Naive B cell (primary cell): Measurements from ENCODE around the gene TLCD4. TPM values are rescaled to one million over a fixed set of nuclear protein-coding genes. Genes with fewer than 3 reads are reported as not detected.
"Not testable (repeated sequence)": the region's sequence is repeated elsewhere in the genome, so short reads cannot be mapped to it uniquely, and the experiment has no call there.

ENCODE experiments used
- ATAC-seq, 2 donors: fragments of 150-1000 bp; cut with Tn5 transposase; 2 replicates each; pipeline ENCODE4 v1.10.0; 2021; ENCODE audit warnings: low read depth in 2 of 2, mild to moderate bottlenecking in 2 of 2, moderate library complexity in 2 of 2
- DNase-seq: peaks from one replicate; pipeline ENCODE4 v3.0.0; 2022
- H3K27ac Mint-ChIP-seq, 6 donors: one replicate each; pipeline ENCODE4 v1.8.0; 2020 to 2022; ENCODE audit warnings: mild to moderate bottlenecking in 6 of 6, mixed read lengths in 6 of 6, moderate library complexity in 5 of 6, inconsistent platforms in 2 of 6
- H3K27me3 Mint-ChIP-seq, 3 donors: one replicate each; pipeline ENCODE4 v1.8.0; 2021 to 2022; ENCODE audit warnings: mixed read lengths in 3 of 3, mild to moderate bottlenecking in 1 of 3
- H3K36me3 Mint-ChIP-seq, 2 donors: one replicate each; pipeline ENCODE4 v1.8.0; 2020 to 2022; ENCODE audit warnings: mixed read lengths in 2 of 2, inconsistent platforms in 1 of 2, mild to moderate bottlenecking in 1 of 2
- H3K4me1 Mint-ChIP-seq, 3 donors: one replicate each; pipeline ENCODE4 v1.8.0; 2020 to 2022; ENCODE audit warnings: mixed read lengths in 3 of 3, inconsistent platforms in 1 of 3, mild to moderate bottlenecking in 1 of 3, moderate library complexity in 1 of 3
- H3K4me3 Mint-ChIP-seq, 8 donors: one replicate each; pipeline ENCODE4 v1.8.0; 2020 to 2022; ENCODE audit warnings: mild to moderate bottlenecking in 8 of 8, mixed read lengths in 8 of 8, moderate library complexity in 8 of 8, inconsistent platforms in 2 of 8
- H3K9me3 Mint-ChIP-seq, 7 donors: one replicate each; pipeline ENCODE4 v1.8.0; 2020 to 2022; ENCODE audit warnings: mixed read lengths in 7 of 7, mild to moderate bottlenecking in 5 of 7, inconsistent platforms in 2 of 7, moderate library complexity in 1 of 7
- polyA plus RNA-seq, 6 donors: library from polyadenylated mRNA; unstranded; fragments of 300-500 nt; fragmentation: Illumina TruSeq; gene quantifications; one replicate each; pipeline ENCODE4 v1.2.3, GENCODE V29; 2021; ENCODE audit warnings: low read depth in 6 of 6

TLCD4 gene
- polyA plus RNA-seq, 6 donors from 2014 or later = 0.08 to 1.9 (median 1.2) TPM

- Mint-ChIP-seq H3K4me1 (no peaks in the 10 kb centered on the region), H3K36me3 (no peaks in the 10 kb centered on the region), H3K27ac (no peak overlapping the region), H3K27me3 (peaks cover 0 to 28% (median 20%) of the 10 kb centered on the region in 3 donors), H3K9me3 (no peaks in the 10 kb centered on the region), H3K4me3 (no peak overlapping the region)
- no peak for DNase-seq
- no peak for ATAC-seq
Measured at GRCh38 chr1:95133687-95134086, 16.5 kb downstream of the TLCD4 start.

GRCh38 chr1:95138223-95138622 lies 21.1 kb downstream of the TLCD4 start:
- Mint-ChIP-seq H3K9me3 (no peaks in the 10 kb centered on the region), H3K27me3 (peaks cover 0 to 17% (median 10%) of the 10 kb centered on the region in 3 donors), H3K27ac (no peak overlapping the region), H3K36me3 (no peaks in the 10 kb centered on the region), H3K4me3 (no peak overlapping the region), H3K4me1 (no peaks in the 10 kb centered on the region)
- no peak for DNase-seq
- ATAC-seq = no peak

- H3K27ac Mint-ChIP-seq = no peak overlapping the region
- no peaks in the 10 kb centered on the region for H3K4me1 Mint-ChIP-seq
- H3K36me3 Mint-ChIP-seq = no peaks in the 10 kb centered on the region
- H3K4me3 Mint-ChIP-seq = no peak overlapping the region
- DNase-seq (no peak), ATAC-seq (no peak)
- no peaks in the 10 kb centered on the region for H3K9me3 Mint-ChIP-seq
- peaks cover 0 to 17% (median 10%) of the 10 kb centered on the region in 3 donors for H3K27me3 Mint-ChIP-seq
Measured at GRCh38 chr1:95139039-95139438, 21.9 kb downstream of the TLCD4 start.

- Mint-ChIP-seq H3K4me1 (peaks cover 5 to 7% (median 6%) of the 10 kb centered on the region in 3 donors), H3K36me3 (no peaks in the 10 kb centered on the region), H3K9me3 (no peaks in the 10 kb centered on the region), H3K27me3 (peaks cover 0 to 17% (median 10%) of the 10 kb centered on the region in 3 donors), H3K27ac (no peak overlapping the region), H3K4me3 (no peak overlapping the region)
- no peak for DNase-seq
- no peak for ATAC-seq
Measured at GRCh38 chr1:95140791-95141190, 23.6 kb downstream of the TLCD4 start.

GRCh38 chr1:95145493-95145892 lies 28.3 kb downstream of the TLCD4 start:
- Mint-ChIP-seq H3K4me3 (peak overlapping the region in 4 of 8 donors; percentile 4 to 39 (median 34)), H3K27ac (no peak overlapping the region), H3K9me3 (no peaks in the 10 kb centered on the region), H3K36me3 (no peaks in the 10 kb centered on the region), H3K4me1 (peaks cover 5 to 14% (median 8%) of the 10 kb centered on the region in 3 donors), H3K27me3 (no peaks in the 10 kb centered on the region)
- ATAC-seq (peak; percentile 87 to 93), DNase-seq (peak; percentile 3)

- no peak for DNase-seq
- ATAC-seq = peak; percentile 54 to 62
Measured at GRCh38 chr1:95146637-95147036, 29.5 kb downstream of the TLCD4 start.

GRCh38 chr1:95154096-95154495 lies 36.9 kb downstream of the TLCD4 start:
- no peaks in the 10 kb centered on the region for H3K4me1 Mint-ChIP-seq
- H3K9me3 Mint-ChIP-seq = no peaks in the 10 kb centered on the region
- H3K27ac Mint-ChIP-seq = no peak overlapping the region
- ATAC-seq (no peak), DNase-seq (no peak)
- H3K4me3 Mint-ChIP-seq = no peak overlapping the region
- no peaks in the 10 kb centered on the region for H3K36me3 Mint-ChIP-seq
- peaks cover 0 to 8% (median 3%) of the 10 kb centered on the region in 3 donors for H3K27me3 Mint-ChIP-seq

More at GRCh38 chr1:95146637-95147036, 29.5 kb downstream of the TLCD4 start:
- Mint-ChIP-seq H3K4me1 (peaks cover 5 to 14% (median 8%) of the 10 kb centered on the region in 3 donors), H3K27me3 (no peaks in the 10 kb centered on the region), H3K4me3 (no peak overlapping the region), H3K36me3 (no peaks in the 10 kb centered on the region), H3K27ac (no peak overlapping the region), H3K9me3 (no peaks in the 10 kb centered on the region)

- ATAC-seq, H3K4me1 Mint-ChIP-seq, DNase-seq, H3K4me3 Mint-ChIP-seq: not testable (repeated sequence)
- H3K27ac Mint-ChIP-seq = peak overlapping the region in 1 of 6 donors; percentile 2
- peaks cover 8 to 45% (median 39%) of the 10 kb centered on the region in 3 donors for H3K27me3 Mint-ChIP-seq
- H3K9me3 Mint-ChIP-seq = peaks cover 8 to 24% (median 12%) of the 10 kb centered on the region in 7 donors
- peaks cover 0 to 27% of the 10 kb centered on the region in 2 donors for H3K36me3 Mint-ChIP-seq
Measured at GRCh38 chr1:95165569-95165968, 48.4 kb downstream of the TLCD4 start.

Other genes starting within 250 kb of the TLCD4 start
- gene CNN3, start 190.2 kb upstream of the TLCD4 start, polyA plus RNA-seq = 10 to 100 TPM in 5 of 6 donors, 1 to 10 TPM in 1; 8.4 to 31.3 (median 20.7) TPM
- gene ALG14, start 44.4 kb upstream of the TLCD4 start, polyA plus RNA-seq = 10 to 100 TPM in 1 of 6 donors, 1 to 10 TPM in 5; 1.5 to 20.7 (median 6.0) TPM
- gene RWDD3, start 116.9 kb downstream of the TLCD4 start, polyA plus RNA-seq = 10 to 100 TPM; 39.6 to 54.6 (median 48.5) TPM